Measurements from ENCODE around the gene LGALS7. TPM values are rescaled to one million over a fixed set of nuclear protein-coding genes. Genes with fewer than 3 reads are reported as not detected.

LGALS7 gene
- polyA plus RNA-seq, 3 donors = not detected

- Histone ChIP-seq H3K9ac (ENCODE audit: insufficient read depth, low read length, poor library complexity, severe bottlenecking) (no peak overlapping the region), H2AFZ (ENCODE audit: insufficient read depth, low read depth, low read length, poor library complexity, severe bottlenecking) (no peak overlapping the region), H3K9me3 (replicated peaks in 1 of 2; ENCODE audit: control insufficient read depth in 1 of 2, insufficient read depth in 1 of 2, low read length in 2 of 2) (no peaks in the 10 kb centered on the region), H3K27me3 (ENCODE audit: control insufficient read depth in 2 of 2, insufficient read depth in 2 of 2, low read length in 2 of 2) (no peaks in the 10 kb centered on the region), H3K36me3 (replicated peaks in 1 of 2; ENCODE audit: control insufficient read depth in 1 of 2, insufficient read depth in 2 of 2, low read length in 2 of 2) (peaks cover 69 to 79% of the 10 kb centered on the region in 2 donors), H3K4me3 (replicated peaks in 1 of 3; ENCODE audit: low read depth in 2 of 3, low read length in 3 of 3) (no peak overlapping the region), H3K27ac (ENCODE audit: low read depth in 1 of 2, low read length in 2 of 2) (no peak overlapping the region), H3K4me2 (replicated peaks; ENCODE audit: extremely low read depth, low read length, poor library complexity, severe bottlenecking) (no peak overlapping the region), H4K20me1 (ENCODE audit: insufficient read depth, low read length) (no peaks in the 10 kb centered on the region), H3K79me2 (ENCODE audit: insufficient read depth, low read length) (no peaks in the 10 kb centered on the region), H3K4me1 (ENCODE audit: control insufficient read depth in 1 of 2, insufficient read depth in 2 of 2, low read length in 2 of 2) (peaks cover 0 to 2% of the 10 kb centered on the region in 2 donors)
- H3K27me3 Mint-ChIP-seq (ENCODE audit: low read depth in 3 of 3) = peaks cover 0 to 1% (median 0%) of the 10 kb centered on the region in 3 donors
- H3K4me1 Mint-ChIP-seq = peaks cover 6% of the 10 kb centered on the region
- DNase-seq = no peak
- TF ChIP-seq CTCF (IDR thresholded peaks at IDR 0.05) = no peak
- H3K9me3 Mint-ChIP-seq = peaks cover 0 to 2% (median 0%) of the 10 kb centered on the region in 7 donors
- no peak overlapping the region for H3K27ac Mint-ChIP-seq
- 85% methylated on average over 16 of the region's 33 CpGs for WGBS (ENCODE audit: insufficient coverage)
- no peak overlapping the region for H3K4me3 Mint-ChIP-seq
- H3K36me3 Mint-ChIP-seq = peaks cover 69 to 91% of the 10 kb centered on the region in 2 donors
- intact Hi-C loops (cut with micrococcal nuclease) = no loop called here
Measured at GRCh38 chr19:38727868-38728660, 45.3 kb downstream of the LGALS7 start.

GRCh38 chr19:38727306-38727867, 45.9 kb downstream of the LGALS7 start:
- Mint-ChIP-seq H3K4me3 (no peak overlapping the region), H3K27ac (no peak overlapping the region), H3K27me3 (ENCODE audit: low read depth in 3 of 3) (peaks cover 0 to 1% (median 0%) of the 10 kb centered on the region in 3 donors), H3K4me1 (no peaks in the 10 kb centered on the region), H3K36me3 (peaks cover 73 to 97% of the 10 kb centered on the region in 2 donors), H3K9me3 (peaks cover 0 to 2% (median 0%) of the 10 kb centered on the region in 7 donors)
- H3K27ac ChIP-seq (ENCODE audit: low read depth in 1 of 2, low read length in 2 of 2) = no peak overlapping the region
- H3K36me3 ChIP-seq (replicated peaks in 1 of 2; ENCODE audit: control insufficient read depth in 1 of 2, insufficient read depth in 2 of 2, low read length in 2 of 2) = peaks cover 75 to 86% of the 10 kb centered on the region in 2 donors
- H3K4me3 ChIP-seq (replicated peaks in 1 of 3; ENCODE audit: low read depth in 2 of 3, low read length in 3 of 3) = no peak overlapping the region
- 100% methylated on average over 11 of the region's 17 CpGs for WGBS (ENCODE audit: insufficient coverage)
- peaks cover 4% of the 10 kb centered on the region for H4K20me1 ChIP-seq (ENCODE audit: insufficient read depth, low read length)
- no peaks in the 10 kb centered on the region for H3K4me1 ChIP-seq (ENCODE audit: control insufficient read depth in 1 of 2, insufficient read depth in 2 of 2, low read length in 2 of 2)
- intact Hi-C loops (cut with micrococcal nuclease) = no loop called here
- no peaks in the 10 kb centered on the region for H3K79me2 ChIP-seq (ENCODE audit: insufficient read depth, low read length)
- no peaks in the 10 kb centered on the region for H3K27me3 ChIP-seq (ENCODE audit: control insufficient read depth in 2 of 2, insufficient read depth in 2 of 2, low read length in 2 of 2)
- no peak overlapping the region for H3K9ac ChIP-seq (ENCODE audit: insufficient read depth, low read length, poor library complexity, severe bottlenecking)
- H3K4me2 ChIP-seq (replicated peaks; ENCODE audit: extremely low read depth, low read length, poor library complexity, severe bottlenecking) = no peak overlapping the region
- DNase-seq = no peak
- no peak for TF ChIP-seq CTCF (IDR thresholded peaks at IDR 0.05)
- H3K9me3 ChIP-seq (replicated peaks in 1 of 2; ENCODE audit: control insufficient read depth in 1 of 2, insufficient read depth in 1 of 2, low read length in 2 of 2) = no peaks in the 10 kb centered on the region
- H2AFZ ChIP-seq (ENCODE audit: insufficient read depth, low read depth, low read length, poor library complexity, severe bottlenecking) = no peak overlapping the region
